ENCODE measurements around the gene LMX1A. TPM values are rescaled to one million over a fixed set of nuclear protein-coding genes. Genes with fewer than 3 reads are reported as not detected.

Gene LMX1A
- total and polyA plus RNA-seq, 2 experiments from 2014 or later = not detected

DNA sequence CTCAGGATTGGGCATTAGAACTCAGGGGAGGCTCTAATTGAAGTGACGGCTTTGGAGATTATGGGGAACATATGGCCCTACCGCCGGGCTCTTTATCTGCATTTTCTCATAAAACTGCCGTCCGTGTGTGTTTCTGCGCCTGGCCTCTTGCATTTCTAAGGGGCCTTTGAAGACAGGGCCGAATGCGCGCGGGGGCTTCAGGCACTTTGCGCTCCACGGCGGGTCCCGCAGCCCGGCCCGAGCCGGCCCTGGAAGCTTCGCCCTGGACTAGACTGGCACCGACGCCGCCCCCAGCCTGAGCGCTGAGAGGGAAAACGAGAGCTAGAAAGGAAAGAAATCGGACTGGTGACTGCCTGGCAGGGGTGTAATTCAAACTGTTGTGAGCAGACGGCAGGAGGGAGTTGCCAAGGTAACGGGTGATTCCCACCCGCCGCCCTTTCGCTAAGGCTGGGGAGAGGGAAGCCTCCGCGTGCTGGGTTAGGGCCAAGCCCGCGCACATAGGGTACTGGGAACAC, 120.7 kb downstream of the LMX1A start:
- TF ChIP-seq, protein P1, sequence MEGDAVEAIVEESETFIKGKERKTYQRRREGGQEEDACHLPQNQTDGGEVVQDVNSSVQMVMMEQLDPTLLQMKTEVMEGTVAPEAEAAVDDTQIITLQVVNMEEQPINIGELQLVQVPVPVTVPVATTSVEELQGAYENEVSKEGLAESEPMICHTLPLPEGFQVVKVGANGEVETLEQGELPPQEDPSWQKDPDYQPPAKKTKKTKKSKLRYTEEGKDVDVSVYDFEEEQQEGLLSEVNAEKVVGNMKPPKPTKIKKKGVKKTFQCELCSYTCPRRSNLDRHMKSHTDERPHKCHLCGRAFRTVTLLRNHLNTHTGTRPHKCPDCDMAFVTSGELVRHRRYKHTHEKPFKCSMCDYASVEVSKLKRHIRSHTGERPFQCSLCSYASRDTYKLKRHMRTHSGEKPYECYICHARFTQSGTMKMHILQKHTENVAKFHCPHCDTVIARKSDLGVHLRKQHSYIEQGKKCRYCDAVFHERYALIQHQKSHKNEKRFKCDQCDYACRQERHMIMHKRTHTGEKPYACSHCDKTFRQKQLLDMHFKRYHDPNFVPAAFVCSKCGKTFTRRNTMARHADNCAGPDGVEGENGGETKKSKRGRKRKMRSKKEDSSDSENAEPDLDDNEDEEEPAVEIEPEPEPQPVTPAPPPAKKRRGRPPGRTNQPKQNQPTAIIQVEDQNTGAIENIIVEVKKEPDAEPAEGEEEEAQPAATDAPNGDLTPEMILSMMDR (IDR thresholded peaks at IDR 0.05; ENCODE audit: low read depth, low read length) = no peak
- no peak overlapping the region for H3K27ac ChIP-seq
- H3K4me1 ChIP-seq (ENCODE audit: low read depth) = no peaks in the 10 kb centered on the region
- peaks cover 98% of the 10 kb centered on the region for H3K27me3 ChIP-seq
- DNase-seq (ENCODE audit: low read depth in 1 of 2, low spot score in 1 of 2) = peak; percentile 4 to 9
- peak overlapping the region; percentile 35 for H3K4me3 ChIP-seq
- no peaks in the 10 kb centered on the region for H3K9me3 ChIP-seq (ENCODE audit: low read depth)
- H3K36me3 ChIP-seq = no peaks in the 10 kb centered on the region

DNA sequence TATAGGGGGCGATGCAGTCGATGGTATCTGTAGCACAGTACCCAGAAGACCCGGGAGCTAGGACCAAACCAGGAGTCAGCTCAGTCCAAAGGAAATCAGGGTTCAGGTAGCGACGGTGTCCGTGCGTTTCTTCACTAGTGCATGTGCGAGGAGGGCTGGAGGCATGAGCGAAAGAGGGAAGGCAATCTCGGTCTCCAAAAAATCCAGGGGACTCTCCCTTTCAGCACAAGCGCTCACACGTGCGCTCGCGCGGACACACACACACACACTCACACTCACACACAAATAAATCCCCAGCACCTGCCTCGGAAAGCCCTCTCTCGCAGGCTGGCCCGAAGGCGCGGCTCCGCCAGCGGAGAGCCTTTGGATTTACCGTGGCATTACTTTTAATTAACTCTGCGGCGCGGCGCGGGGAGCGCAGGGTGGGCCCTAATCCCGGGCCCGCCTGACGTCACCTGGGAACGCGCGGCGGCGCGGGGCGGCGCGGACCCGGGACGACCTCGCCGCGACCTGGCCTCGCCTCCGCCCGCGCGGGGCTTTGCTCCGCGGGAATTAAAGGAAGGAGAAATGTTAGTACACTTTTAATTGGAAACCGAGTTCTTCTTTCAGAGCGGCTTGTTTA, 121.2 kb downstream of the LMX1A start:
- Histone ChIP-seq H3K9me3 (ENCODE audit: low read depth) (no peaks in the 10 kb centered on the region), H3K27me3 (peaks cover 98% of the 10 kb centered on the region), H3K4me3 (peak overlapping the region; percentile 35), H3K27ac (no peak overlapping the region), H3K36me3 (no peaks in the 10 kb centered on the region), H3K4me1 (ENCODE audit: low read depth) (no peaks in the 10 kb centered on the region)
- peak in 1 of 2 donors; percentile 38 for DNase-seq (ENCODE audit: low read depth in 1 of 2, low spot score in 1 of 2)
- TF ChIP-seq, protein P1 (IDR thresholded peaks at IDR 0.05; ENCODE audit: low read depth, low read length) = no peak

DNA sequence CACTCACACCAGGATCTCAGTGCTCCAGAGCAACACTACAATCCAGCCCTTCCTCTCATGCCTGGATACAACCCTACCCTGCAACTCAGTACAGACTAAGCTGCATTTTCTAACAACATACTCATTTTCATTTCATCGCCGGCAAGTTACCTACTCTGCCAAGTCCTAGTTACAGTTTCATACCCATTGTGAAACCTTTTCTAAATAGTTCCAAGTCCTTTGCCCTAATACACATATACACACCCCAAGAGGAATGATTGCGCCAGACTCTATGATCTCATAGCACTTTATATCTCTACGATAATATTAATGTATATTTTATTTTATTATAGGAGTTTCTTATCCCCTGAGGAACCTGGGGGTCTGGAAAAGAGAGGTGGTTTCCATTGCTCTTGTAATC, 122.4 kb downstream of the LMX1A start:
- H3K27me3 ChIP-seq = peaks cover 87% of the 10 kb centered on the region
- H3K27ac ChIP-seq = no peak overlapping the region
- no peaks in the 10 kb centered on the region for H3K36me3 ChIP-seq
- no peak for DNase-seq (ENCODE audit: low read depth in 1 of 2, low spot score in 1 of 2)
- H3K4me1 ChIP-seq (ENCODE audit: low read depth) = no peaks in the 10 kb centered on the region
- TF ChIP-seq, protein P1 (IDR thresholded peaks at IDR 0.05; ENCODE audit: low read depth, low read length) = no peak
- no peak overlapping the region for H3K4me3 ChIP-seq
- H3K9me3 ChIP-seq (ENCODE audit: low read depth) = no peaks in the 10 kb centered on the region

DNA sequence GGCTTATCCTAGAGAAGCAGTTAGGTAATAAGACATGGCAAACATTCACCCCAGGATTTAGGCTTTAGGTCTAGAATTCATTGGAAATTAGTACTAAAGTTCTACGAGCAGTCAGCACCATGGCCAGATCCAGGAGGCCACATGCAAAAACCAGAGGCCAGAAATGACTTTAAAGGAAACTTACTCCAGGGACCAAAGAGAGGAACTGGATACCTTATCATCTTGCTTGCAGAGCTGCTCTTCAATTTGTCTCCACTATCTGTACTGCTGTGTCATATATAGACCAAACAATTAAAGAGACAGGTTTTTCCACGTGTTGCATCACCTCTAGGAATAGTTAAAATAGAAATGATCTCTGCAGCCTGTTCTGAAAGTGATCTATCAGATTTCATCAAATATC, 127.8 kb downstream of the LMX1A start:
- Histone ChIP-seq H3K4me3 (no peak overlapping the region), H3K4me1 (ENCODE audit: low read depth) (no peaks in the 10 kb centered on the region), H3K27me3 (peaks cover 36% of the 10 kb centered on the region), H3K9me3 (ENCODE audit: low read depth) (no peaks in the 10 kb centered on the region), H3K27ac (no peak overlapping the region), H3K36me3 (no peaks in the 10 kb centered on the region)
- peak; percentile 7 to 70 for DNase-seq (ENCODE audit: low read depth in 1 of 2, low spot score in 1 of 2)
- TF ChIP-seq, protein P1 (IDR thresholded peaks at IDR 0.05; ENCODE audit: low read depth, low read length) = no peak

DNA sequence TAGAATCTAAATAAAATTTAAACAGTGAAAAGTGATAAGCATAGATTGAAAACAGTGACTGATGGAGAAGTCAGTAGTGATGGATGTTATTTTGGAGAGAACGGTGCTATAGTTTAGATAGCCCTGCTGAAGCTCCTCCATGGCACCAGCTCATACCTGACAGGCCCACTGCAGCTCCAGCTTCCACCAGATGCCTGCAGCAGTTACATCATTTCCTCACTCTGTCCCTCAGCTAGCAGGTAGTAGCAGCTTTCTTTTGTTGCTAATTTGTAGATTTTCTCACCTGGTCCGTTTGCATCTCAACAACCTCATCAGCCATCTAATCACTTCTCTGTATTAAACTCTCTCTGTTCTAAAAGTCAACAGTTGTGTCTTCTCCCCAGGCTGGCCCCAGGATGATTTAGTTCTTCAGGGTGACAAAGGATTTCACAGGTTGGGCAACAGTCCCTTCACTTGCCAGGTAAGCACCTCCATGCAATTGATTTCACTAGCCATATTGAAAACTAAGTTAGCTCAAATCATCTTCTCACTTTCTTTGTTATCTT, 128.3 kb downstream of the LMX1A start:
- no peaks in the 10 kb centered on the region for H3K4me1 ChIP-seq (ENCODE audit: low read depth)
- no peaks in the 10 kb centered on the region for H3K36me3 ChIP-seq
- no peak overlapping the region for H3K27ac ChIP-seq
- peaks cover 31% of the 10 kb centered on the region for H3K27me3 ChIP-seq
- no peak overlapping the region for H3K4me3 ChIP-seq
- DNase-seq (ENCODE audit: low read depth in 1 of 2, low spot score in 1 of 2) = no peak
- TF ChIP-seq, protein P1 (IDR thresholded peaks at IDR 0.05; ENCODE audit: low read depth, low read length) = no peak
- no peaks in the 10 kb centered on the region for H3K9me3 ChIP-seq (ENCODE audit: low read depth)

All from cardiac muscle cell (in vitro differentiated cells and primary cell).